ENCODE measurements around the gene KIF12.

Gene KIF12

DNA sequence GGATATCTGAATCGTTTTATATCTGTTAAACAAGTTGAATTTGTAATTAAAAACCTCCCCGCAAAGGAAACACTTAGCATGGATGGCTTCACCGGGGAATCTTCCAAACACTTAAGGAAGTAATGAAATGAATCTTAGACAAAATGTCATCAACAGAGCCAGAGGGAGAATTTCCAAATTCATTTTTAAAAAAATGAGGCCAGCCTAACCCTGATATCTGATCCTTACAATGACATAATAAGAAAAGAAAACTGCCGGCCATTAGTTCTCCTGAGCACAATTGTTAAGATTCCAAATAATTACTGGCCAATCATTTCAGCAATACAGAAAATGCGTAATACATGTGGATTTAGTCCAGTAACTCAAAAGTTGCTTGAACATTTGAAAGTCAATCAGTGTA, 6.1 kb upstream of the KIF12 start:
- no peak for DNase-seq

DNA sequence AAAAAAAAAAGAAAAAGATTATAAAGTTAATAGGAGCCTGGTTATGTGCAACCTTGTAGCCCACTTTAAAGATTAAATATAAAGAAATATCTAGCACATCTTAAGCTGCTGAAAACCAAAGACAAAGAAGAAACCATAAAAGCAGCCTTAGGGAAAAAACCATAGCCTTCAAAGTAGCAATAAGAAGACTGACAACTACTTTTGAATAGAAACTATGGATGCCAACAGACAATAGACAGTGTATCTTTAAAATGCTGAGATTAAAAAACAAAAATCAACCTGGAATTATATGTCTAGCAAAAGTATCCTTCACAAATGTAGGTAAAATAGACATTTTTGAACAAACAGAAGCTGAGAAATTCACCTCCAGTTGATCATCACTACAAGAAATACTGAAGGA, 3.4 kb upstream of the KIF12 start:
- DNase-seq = no peak

DNA sequence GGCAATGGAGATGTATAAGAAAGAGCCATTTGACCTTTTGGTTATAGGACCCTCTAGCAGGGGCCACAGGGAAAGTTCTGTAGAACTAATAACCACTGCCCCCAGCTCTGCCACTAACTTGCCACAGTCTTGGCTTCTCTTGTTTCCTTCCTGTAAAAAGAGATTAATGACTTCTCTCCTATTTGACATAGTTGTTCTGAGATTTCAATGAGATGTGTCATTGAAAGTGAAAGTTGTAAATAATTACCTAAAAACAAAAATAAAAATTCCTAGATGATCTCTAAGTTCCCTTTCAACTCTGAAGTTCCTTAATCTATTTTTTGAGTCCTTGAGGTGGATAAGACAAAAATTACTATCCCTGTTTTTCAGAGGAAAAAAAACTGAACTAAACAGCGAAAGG, 1.4 kb upstream of the KIF12 start:
- DNase-seq = no peak

DNA sequence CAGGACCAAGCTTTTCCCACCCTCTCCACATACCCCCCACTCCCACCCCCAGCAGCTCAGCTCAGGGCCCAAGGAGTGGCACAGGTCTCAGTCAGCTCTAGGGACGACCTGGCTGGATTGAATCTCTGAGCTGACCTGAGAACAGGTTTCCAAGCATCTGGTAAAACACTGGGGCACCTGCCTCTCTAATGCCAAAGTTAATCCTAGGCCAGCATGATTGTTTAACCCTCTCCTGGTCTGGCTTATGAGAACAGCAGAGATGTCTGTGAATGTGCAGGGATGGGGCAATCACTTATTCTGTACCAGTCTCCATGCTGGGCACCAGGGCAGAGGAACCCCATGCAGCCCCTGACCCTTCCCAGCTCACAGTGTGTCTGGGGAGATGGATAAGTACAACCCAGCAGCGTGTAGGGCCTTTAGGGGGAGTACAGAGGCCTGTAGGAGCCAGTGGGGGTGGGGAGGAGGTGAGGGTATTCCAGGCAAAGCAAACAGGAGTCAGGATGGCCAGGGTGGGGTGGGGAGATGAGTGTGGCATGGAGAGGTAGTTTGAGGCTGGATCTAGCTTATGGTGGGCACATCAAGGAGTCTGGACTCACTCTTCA, 678 bp upstream of the KIF12 start:
- DNase-seq = no peak

DNA sequence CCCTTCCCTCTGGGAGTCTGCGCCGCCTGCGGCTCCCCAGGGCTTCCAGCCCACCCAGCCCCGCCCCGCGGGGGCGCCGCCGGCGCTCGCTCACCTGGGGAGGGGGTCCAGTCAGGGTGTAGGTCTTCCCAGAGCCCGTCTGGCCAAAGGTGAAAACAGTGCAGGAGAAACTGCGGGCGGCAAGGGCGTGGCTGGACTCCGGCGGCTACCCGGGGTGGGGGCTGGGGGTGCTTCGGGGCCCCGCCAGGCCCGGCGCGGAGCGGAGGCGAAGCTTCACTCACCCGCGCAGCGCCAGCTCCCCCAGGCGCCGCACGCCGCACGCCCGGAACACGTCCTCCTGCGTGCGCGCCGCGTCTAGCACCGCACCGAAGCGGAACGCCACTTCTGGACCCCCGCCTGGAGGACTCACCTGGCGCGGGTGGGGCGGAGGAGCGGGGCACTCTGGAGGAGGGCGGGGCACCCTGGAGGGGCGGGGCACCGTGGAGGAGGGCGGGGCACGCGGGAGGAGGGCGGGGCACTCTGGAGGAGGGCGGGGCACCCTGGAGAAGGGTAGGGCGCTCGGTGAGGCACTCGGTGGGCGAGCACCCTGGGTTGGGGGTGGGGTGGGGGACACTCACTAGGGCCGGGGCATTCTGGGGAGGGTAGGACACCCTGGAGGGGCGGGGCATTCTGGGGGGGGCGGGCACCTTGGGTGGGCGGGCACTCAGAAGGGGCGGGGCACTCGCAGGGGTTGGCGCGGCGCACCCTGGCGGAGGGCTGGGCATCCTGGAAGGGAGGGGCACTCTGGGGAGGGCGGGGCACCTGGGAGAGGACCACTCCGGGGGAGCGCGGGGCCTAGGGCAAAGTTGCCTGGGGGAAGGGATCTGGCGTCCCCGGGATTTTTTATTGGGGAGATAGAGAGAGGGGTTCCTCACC, 814 bp downstream of the KIF12 start:
- no peak for DNase-seq

DNA sequence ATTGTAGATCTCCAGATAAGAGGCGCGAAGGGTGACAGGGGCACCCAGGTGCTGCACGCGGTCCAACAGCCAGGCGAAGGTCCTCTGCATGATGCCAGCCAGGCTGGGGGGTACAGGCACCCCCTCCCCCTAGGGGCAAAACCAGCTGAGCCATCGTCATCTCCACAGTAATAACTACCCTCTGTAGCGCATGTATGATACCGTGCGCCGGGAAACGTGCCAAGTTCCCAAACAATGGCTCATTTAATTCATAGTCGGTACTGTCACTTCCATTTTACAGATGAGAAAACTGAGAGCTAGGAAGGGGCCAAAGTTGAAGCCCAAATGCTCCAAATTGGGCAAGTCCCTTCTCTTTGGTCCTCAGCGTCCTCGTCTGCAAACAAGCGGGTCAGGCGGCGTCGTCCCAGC, 1.5 kb downstream of the KIF12 start:
- DNase-seq = no peak

DNA sequence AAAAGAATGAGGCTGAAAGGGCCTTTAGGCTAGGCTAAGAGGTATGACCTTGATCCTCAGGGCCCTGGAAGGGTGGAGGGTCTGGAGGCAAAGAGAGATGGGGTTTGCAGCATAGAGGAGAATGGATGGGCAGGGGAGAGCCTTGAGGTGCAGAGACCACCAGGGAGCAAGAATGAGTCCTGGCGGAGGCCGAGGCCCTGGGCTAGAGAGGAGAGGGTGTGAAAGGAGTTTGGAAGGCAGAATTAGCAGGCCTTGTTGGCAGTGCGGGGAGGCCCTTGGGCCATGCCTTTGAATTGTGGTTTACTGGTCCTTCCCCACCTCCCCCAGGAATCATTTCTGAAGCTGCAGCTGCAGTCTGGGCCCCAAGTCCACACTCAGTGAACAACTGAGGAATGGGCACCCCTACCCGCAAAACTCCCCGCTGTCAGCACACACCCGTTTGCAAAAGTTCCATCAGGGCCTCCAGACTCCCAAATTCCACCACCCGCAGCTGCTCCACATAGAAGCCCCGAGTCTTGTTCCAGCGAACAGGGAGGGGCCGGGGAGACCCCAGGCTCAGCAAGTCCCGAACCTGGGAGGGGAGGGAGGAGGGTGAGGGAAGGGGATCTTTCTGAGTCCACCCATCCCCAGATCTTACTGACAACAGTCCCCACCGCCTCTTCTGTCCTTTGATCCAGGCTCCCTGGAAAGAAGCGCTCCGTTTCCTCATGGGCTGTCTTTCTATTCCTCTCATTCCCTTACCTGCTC, 2.1 kb downstream of the KIF12 start:
- no peak for DNase-seq

DNA sequence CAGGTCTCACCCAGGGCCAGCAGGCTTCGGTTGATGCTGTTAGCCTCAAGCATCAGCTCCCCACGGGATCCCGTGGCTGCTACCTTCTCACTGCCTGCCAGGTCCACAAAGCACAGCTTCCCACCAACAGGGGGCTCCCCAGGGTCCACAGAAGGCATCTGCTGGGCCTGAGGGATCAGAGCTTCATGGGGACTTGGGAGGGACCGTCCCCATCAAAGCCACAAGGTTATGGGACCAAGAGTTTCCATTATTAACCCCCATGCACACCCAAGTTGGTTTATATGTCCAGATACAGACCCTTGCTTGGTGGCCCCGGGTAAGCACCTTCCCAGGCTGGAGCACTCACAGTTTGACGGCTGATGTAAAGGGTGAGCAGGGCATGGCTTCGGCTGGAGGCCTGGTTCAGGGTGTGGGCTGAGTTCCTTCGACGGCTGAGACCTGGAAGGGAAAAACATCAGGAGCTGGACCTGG, 3.0 kb downstream of the KIF12 start:
- no peak for DNase-seq

DNA sequence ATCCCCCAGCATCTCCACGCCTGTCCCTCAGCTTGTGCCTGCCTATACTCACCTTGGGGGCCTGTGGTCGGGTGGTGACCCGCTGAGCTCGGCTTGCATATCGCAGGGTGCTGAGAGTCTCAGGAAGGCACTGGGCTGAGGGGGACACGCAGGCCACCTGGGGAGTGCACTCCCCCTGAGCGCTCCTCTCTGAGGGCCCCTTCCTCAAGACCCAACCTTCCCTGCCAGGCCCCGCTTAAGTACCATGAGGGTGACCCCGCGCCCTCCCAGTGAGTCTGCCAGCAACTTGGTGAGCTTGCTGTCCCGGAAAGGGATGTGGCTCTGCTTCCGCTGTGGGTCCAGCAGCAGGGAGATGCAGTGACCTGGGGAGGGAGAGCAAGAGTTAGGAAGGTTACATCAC, 4.1 kb downstream of the KIF12 start:
- DNase-seq = no peak

DNA sequence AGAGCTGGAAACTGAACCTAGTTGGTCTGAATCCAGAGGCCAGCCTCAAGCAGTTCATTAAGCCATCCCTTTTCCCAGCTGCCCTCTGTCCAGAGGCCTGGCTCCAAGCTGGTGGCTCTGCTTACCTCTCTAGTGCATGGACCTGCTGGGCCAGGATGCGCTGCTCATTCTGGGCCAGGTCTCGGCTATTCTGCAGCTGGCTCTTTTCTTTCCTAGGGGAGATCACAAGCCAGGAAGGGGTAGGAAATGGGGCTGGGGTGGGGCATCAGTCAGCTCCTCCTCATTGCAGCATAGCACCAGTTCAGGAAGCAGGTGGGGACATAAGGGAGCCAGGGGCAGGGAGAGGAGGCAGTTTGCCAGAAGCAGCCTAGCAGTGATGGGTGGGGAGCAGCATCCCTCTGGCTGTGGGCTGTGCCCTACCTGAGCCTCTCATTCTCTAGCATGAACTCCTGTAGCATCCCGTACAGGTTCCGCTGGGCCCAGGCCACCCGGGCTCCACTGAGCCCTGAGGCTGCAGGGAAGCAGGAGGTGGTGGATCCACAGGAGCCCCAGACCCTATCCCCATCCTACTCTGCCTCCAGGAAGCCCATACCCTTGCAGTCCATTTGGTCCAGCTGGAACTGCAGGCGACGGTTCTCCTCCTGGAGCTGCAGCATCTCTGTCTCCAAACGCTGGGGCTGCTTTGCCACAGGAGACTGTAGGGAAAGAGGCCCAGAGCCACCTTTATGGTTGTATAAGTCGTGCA, 5.2 kb downstream of the KIF12 start:
- no peak for DNase-seq

DNA sequence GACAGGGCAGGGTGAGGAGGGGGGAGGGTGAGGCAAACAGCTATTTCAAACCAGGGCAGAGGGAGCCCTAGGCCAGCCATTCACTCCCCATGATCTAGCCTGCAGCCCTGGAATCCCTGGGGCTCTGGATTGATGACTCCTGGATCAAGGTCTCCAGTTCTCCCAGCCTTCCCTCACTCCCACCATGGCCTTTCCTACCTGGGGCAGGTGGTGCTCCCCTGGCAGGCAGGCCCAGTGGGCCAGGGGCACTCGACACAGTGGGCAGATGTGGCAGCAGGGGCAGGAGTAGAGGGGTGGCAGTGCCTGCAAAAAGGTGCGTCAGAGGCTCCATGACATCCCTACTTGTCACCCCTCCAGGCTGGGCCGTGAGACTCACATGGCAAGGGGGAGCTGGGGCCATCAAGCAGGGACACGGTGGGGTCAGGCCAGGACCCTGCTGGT, 6.0 kb downstream of the KIF12 start:
- no peak for DNase-seq

DNA sequence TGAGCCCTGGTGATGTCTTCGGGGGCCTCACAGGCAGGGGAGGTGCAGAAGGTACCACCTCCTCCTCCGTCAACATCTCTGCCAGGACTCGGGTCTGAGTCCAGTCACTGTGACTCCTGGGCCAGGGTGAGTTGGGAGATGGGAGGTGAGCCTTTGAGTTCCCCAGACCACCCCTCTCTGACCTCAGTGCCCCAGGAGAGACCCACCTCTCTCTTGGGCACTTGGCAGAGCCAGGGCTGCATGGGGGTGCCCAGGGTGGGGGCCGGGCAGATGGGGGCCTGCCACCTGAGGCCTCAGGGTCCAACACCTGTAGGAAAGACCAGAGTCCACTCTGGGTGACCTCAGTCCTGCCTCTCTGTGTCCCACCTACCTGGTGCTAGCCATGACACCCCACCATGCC, 6.8 kb downstream of the KIF12 start:
- DNase-seq = no peak

DNA sequence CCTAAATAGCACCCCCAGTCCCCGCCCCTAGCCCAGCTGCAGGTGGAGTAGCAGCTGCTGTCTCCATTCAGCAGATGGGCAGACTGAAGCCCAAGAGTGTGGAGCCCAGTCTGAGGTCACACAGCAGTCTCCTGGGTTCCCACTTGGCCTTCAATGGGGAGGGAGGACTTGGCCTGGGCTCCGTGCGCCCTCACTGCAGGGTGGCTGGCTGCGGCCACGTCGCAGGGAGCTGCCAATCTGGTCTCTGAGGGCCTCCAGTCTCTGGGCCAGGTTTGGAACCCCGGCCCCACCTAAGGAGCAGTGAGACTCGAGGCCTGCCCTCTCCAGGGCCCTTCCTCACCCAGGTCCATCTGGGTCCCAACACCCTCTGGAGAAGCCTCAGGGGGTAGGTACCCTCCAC, 7.4 kb downstream of the KIF12 start:
- DNase-seq = no peak

DNA sequence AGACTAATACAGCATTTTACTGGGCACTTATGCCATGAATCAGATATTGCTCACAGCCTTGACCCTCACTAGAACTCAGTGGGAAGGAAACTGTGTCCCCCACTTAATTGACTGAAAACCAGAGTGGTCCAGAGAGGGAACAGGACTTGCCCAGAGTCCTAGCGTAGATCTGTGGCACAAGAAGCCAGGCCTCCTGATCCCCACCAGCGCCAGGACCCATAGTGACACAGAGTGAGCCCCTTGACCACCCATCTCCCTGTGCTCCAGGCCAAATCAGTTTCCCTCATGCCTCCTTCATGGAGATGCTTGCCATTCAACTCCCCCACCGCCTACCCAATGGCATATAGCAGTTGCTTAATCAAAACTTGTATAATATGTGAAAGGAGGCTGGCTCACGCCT, 8.3 kb downstream of the KIF12 start:
- DNase-seq = no peak

DNA sequence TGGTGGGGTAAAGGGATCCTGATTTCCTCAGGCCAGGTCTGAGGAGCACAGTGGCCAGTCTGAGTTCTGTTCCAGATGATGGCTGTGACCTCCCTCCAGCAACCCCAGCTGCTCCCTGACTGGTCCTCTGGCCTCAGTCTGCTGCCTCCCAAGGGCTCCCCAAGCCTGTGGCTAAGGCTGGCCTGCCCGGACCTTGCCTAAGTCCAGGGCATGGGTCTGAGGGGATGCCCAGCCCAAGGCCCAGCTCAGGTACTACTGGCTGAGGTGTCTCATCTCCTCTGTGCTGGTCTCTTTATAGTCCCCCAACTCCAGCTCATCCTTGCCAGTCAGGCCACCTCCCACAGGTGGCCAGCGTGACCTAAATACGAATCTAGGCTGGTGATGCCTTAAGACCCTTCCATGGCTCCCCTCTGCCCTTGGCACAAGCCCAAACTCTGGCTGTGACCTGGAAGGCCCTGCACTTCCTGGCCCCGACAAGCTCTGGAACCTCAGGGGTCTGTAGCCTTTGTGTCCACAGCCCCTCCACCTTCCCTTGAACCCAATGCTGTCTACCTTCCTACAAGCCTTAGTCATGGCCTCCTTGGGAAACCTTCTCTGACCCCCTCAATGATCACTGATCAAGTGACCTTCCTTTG, 9.8 kb downstream of the KIF12 start:
- no peak for DNase-seq

DNA sequence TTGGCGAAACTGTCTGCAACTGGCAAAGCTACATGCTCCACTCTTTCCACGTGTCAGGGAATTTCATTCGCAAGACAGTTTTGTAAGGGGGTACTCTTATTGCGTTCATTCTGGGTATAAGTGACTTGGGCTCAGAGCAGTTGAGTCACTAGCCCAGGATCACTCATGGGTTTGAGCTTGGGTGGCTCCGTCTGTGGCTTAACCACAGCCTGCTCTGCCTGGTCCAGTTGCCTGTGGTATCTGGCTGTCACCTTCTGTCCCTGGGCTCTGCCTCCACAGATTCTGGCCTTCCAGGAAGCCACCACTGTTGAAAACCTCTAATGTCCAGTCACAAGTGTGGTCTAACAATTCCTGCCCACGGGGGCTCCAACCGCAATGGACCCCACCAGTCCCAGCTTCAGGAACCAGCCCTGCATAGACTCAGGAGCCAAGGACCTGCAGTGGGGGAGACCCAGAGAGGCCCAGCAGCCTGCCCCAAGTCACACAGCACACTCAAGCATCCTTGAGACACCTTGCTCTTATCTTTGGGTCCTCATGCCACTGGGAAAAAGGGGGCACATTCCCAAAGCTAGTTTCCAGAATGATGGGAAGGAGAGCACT, 10.4 kb downstream of the KIF12 start:
- no peak for DNase-seq

DNA sequence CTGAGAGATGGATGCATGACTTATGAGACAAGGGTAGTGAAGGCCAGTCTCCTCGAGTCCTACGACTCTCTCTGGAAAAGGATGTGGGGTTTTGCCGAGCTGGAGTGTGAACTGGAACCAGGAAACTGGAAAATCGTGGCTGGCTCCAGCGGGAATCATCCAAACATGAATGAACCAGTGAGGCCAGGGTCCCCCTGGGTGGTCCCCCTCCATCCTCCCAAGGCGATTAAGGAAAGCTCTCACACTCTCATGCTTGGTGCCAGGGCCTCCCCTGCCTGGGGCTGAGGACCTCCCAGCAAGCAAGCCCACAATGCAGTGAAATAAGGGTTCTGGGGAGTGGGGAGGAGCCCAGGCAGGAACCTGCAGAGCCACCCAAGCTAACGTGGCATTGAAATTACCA, 11.4 kb downstream of the KIF12 start:
- no peak for DNase-seq

DNA sequence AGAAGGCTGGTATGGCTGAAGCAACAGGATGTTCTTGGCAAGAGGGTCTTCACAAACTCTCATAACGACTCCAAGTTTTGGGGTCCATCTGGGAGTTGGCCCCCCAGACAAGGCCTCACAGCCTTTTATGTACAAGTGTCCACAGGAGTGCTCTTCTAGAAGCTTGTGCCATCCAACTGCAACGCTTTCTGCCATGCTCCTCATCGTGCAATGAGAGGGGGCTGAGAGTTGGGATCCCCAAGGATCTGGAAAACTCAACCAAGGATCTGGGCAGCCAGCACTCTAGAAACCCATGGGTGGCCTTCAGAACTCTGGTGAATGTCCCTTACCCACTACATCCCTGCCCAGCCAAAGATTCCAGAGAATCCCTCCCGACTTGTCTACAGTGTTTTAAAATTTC, 12.5 kb downstream of the KIF12 start:
- DNase-seq = no peak

DNA sequence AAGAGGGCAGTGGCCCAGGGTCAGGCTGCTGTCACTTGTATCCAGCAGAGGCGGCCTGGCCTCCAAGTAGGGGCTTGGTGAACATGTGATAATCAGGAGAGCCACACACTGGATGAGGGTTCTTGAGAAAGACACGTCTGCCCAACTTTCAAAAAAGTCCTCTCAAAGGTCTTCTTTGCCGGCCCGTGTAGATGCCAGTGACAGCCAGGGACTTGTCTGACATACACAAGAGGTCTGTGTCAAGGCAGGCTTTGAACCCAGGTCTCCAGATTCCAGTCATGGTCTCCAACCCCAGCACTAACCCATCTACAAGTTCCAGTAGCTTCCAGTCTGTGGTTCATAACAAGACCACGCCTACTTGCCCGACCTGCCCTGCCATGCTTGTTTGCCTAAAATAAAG, 13.1 kb downstream of the KIF12 start:
- no peak for DNase-seq

DNA sequence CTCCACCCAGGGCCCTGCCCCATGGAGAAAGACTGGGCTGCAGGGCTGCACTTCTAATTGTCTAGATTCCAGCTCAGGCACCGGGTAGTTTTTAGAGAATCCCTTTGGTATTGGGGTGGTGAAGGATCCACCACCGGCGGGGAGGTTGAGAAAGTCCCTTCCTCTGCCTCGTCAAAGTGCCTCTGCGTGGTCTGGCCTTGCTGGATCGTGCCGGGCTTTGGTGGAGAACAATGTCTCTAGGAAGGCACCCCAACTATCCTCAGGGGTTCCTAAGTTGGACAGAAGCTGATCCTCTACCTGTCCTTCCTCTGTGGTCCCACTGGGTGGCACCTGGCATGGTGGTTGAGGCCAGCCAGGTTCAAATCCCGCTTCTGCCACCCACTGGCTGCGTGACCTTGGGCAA, 13.7 kb downstream of the KIF12 start:
- DNase-seq = no peak

DNA sequence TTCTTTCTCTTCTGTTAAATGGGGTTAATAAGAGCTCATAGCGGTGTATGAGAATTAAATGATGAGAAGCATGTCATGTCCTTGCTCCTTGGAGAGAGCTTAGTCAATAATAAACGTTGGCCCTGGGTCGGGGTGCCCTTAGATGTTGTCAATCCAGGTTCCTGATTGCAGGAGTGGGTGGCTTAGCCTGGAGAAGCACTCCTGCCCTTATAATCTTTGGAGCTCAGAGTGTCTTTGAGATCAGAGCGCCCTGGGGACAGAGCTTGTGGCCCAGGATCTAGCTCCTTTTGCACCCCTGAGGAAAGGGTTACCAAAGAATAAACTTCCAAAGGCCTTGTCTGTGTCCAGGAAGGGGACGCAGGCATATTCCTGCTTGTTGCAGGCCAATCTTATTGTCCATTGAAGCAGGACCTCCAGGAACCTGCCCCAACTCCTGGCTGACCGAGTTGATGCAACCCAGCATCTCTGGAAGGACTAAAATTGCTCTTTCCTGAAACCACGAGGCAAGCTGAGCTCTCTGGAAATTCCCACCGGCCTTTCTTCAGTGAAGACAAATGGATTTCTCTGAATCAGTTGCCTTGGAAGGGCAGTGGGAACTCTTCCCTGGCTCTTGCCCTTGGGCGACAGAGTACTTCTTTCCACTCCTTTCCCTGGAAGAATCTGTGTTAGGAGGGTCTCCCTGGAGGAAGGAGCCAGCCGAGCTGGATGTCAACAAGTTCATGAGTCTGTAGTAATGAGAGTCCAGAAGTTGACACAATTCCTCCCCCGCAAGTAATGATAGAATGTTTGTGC, 14.6 kb downstream of the KIF12 start:
- no peak for DNase-seq

All from effector CD8-positive, alpha-beta T cell (primary cell).